Measurements from ENCODE around the gene ANP32D.

Gene ANP32D

DNA sequence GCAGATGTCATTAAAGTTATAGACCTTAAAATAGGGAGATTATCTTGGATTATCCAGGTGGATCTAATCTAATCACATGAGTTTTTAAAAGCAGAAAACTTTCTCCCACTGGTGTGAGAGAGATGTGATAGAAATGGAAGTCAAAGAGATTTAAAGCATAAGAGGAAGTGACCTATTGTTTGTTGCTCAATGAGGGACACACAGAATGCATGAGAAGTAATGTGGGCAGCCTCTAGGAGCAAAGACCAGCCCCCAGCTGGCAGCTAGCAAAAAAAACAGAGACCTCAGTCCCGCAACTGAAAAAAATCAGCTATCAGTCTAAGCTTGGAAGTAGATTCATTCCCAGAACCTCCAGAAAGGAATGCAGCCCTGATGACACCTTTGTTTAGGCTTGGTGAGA lies 24.6 kb upstream of the ANP32D start:
- TF ChIP-seq, protein P1, sequence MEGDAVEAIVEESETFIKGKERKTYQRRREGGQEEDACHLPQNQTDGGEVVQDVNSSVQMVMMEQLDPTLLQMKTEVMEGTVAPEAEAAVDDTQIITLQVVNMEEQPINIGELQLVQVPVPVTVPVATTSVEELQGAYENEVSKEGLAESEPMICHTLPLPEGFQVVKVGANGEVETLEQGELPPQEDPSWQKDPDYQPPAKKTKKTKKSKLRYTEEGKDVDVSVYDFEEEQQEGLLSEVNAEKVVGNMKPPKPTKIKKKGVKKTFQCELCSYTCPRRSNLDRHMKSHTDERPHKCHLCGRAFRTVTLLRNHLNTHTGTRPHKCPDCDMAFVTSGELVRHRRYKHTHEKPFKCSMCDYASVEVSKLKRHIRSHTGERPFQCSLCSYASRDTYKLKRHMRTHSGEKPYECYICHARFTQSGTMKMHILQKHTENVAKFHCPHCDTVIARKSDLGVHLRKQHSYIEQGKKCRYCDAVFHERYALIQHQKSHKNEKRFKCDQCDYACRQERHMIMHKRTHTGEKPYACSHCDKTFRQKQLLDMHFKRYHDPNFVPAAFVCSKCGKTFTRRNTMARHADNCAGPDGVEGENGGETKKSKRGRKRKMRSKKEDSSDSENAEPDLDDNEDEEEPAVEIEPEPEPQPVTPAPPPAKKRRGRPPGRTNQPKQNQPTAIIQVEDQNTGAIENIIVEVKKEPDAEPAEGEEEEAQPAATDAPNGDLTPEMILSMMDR (IDR thresholded peaks at IDR 0.05) = no peak

DNA sequence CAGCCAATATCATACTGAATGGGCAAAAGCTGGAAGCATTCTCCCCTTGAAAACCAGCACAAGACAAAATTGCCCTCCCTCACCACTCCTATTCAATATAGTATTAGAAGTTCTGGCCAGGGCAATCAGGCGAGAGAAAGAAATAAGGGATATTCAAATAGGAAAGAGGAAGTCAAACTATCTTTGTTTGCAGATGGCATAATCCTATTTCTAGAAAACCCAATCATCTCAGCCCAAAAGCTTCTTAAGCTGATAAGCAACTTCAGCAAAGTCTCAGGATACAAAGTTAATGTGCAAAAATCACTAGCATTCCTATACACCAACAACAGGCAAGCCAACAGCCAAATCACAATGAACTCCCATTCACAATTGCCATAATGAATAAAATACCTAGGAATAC lies 21.0 kb upstream of the ANP32D start:
- TF ChIP-seq, protein P1 (IDR thresholded peaks at IDR 0.05) = no peak

DNA sequence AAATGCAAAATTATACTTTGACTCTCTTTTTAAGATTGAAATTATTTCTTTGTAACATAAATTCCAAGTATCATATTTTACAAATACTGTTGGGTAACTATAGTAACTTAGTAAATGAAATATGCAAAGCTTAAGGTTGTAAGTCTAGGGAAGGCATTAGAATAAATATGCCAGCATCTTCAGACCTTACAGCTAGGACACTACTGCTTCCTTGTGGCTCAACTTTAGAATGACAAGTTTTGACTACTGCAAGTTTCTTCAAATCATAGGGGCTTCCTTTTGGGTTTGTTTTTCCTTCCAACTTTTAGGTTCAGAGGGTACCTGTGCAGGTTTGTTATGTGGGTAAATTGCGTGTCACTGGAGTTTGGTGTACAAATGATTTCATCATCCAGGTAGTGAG lies 17.7 kb upstream of the ANP32D start:
- TF ChIP-seq, protein P1 (IDR thresholded peaks at IDR 0.05) = peak; percentile 55; the same call in 1 of the 2 replicates

DNA sequence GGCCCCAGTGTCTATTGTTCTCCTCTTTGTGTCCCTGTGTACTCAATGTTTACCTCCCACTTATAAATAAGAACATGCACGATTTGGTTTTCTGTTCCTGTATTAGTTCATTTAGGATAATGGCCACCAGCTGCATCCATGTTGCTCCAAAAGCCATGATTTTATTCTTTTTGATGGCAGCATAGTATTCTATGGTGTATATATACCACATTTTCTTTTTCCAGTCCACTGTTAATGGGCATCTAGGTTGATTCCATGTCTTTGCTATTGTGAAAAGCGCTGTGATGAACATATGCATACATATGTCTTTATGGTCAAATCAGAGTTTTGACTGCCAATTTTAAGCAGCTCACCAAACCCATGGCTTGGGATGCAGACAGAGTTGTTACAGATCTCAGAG lies 17.2 kb upstream of the ANP32D start:
- TF ChIP-seq, protein P1 (IDR thresholded peaks at IDR 0.05) = no peak

DNA sequence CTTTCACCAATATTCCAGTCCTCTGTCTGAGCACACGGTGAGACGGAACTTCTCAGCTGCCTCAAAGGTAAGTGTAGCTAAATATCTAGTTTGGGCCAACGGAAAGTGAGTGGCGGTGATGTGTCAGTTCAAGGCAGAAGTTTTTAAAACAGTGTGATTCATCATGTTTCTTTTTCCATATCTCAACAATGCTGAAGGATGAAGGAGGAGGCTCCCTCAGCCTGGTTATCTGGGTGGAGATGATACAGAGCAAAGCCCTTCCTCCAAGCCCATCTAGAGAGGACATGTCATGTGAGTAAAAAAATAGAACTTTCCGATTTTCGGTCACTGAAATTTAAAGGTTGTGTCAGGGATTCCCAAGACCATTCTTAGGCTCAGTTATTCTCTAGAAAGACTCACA lies 13.1 kb upstream of the ANP32D start:
- TF ChIP-seq, protein P1 (IDR thresholded peaks at IDR 0.05) = no peak

DNA sequence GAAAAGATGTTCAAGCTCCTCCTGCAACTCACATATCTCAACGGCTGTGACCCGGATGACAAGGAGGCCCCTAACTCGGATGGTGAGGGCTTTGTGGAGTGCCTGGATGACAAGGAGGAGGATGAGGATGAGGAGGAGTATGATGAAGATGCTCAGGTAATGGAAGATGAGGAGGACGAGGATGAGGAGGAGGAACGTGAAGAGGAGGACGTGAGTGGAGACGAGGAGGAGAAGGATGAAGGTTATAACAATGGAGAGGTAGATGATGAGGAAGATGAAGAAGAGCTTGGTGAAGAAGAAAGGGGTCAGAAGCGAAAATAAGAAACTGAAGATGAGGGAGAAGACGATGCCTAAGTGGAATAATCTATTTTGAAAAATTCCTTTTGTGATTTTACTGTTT lies 702 bp downstream of the ANP32D start:
- TF ChIP-seq, protein P1 (IDR thresholded peaks at IDR 0.05) = no peak

DNA sequence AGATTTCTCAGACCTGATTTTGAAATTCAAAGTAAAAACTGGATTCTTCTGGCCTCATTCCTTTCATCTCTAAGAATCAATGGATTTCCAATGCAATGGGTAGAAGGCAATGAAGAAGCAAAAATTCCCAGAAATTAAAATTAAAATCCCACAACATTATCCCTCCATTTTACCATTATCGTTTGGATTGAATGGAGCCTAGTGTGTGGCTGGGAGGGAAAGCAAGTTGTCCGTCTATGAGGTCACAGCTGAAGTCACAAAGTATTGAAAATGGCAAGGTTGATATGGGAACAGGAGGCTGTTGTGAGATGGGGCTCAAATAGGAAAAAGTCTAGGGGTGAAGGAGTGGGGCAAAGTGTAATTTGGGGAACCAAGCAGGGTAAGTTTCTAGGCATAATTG lies 9.8 kb downstream of the ANP32D start, which contains the start of gene C12orf54:
Gene C12orf54, plus strand, starts transcription at position 301 of the 400 bp plus-strand sequence. CDS start 799 bp downstream, outside the sequence.
- TF ChIP-seq, protein P1 (IDR thresholded peaks at IDR 0.05) = no peak

DNA sequence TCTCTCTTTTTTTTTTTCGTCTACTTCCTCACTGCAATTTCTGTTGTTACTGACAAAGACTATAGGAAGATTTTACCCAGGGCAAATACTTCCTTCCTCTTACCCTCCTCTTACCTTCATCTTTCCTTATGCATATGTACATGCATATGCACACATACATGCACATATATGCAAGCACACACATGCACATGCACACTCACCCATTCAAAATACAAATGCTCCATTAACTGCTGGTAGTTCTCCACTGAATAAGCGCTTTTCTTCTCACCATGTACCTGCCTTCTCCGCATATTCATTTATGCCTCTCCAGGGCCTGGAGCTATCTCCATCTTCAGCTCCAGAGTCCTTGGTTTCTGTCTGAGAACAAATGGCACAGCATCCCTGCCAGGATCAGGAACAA lies 10.6 kb downstream of the ANP32D start:
- TF ChIP-seq, protein P1 (IDR thresholded peaks at IDR 0.05) = no peak
